ENCODE measurements around the gene PCCA.
"Not testable (repeated sequence)": the region's sequence is repeated elsewhere in the genome, so short reads cannot be mapped to it uniquely, and the experiment has no call there.

PCCA gene

GRCh38 chr13:100088644-100089464 is at the start of gene PCCA:
Gene PCCA (plus strand): TSS chr13:100089093. CDS start chr13:100089121, 28 bp downstream.
- Mint-ChIP-seq H3K9me3 (no peaks in the 10 kb centered on the region), H3K27me3 (no peaks in the 10 kb centered on the region), H3K27ac (peak within 1 kb of the TSS; percentile 88), H3K4me3 (peak within 1 kb of the TSS; percentile 89), H3K36me3 (ENCODE audit: low read depth) (peaks cover 13% of the 10 kb centered on the region), H3K4me1 (ENCODE audit: low read depth) (peaks cover 30% of the 10 kb centered on the region)
- DNase-seq: peak; percentile 88

GRCh38 chr13:100039740-100040139 is 49.2 kb upstream of the PCCA start:
- no peaks in the 10 kb centered on the region for H3K27me3 Mint-ChIP-seq
- DNase-seq: no peak
- H3K4me1 Mint-ChIP-seq (ENCODE audit: low read depth): no peaks in the 10 kb centered on the region
- no peaks in the 10 kb centered on the region for H3K9me3 Mint-ChIP-seq
- H3K27ac Mint-ChIP-seq: no peak overlapping the region
- H3K4me3 Mint-ChIP-seq: no peak overlapping the region
- H3K36me3 Mint-ChIP-seq (ENCODE audit: low read depth): no peaks in the 10 kb centered on the region

- no peak overlapping the region for H3K4me3 Mint-ChIP-seq
- DNase-seq: no peak
- H3K9me3 Mint-ChIP-seq: no peaks in the 10 kb centered on the region
- H3K27me3 Mint-ChIP-seq: no peaks in the 10 kb centered on the region
- H3K36me3 Mint-ChIP-seq (ENCODE audit: low read depth): no peaks in the 10 kb centered on the region
- no peaks in the 10 kb centered on the region for H3K4me1 Mint-ChIP-seq (ENCODE audit: low read depth)
- H3K27ac Mint-ChIP-seq: no peak overlapping the region
Observed at GRCh38 chr13:100040196-100040595, 48.7 kb upstream of the PCCA start.

GRCh38 chr13:100044936-100045335 is 44.0 kb upstream of the PCCA start:
- H3K4me3 Mint-ChIP-seq: no peak overlapping the region
- no peaks in the 10 kb centered on the region for H3K4me1 Mint-ChIP-seq (ENCODE audit: low read depth)
- H3K9me3 Mint-ChIP-seq: no peaks in the 10 kb centered on the region
- DNase-seq: no peak
- peaks cover 1% of the 10 kb centered on the region for H3K27me3 Mint-ChIP-seq
- H3K27ac Mint-ChIP-seq: no peak overlapping the region
- H3K36me3 Mint-ChIP-seq (ENCODE audit: low read depth): no peaks in the 10 kb centered on the region

GRCh38 chr13:100045355-100045754 is 43.5 kb upstream of the PCCA start:
- Mint-ChIP-seq H3K27ac (no peak overlapping the region), H3K4me3 (no peak overlapping the region), H3K36me3 (ENCODE audit: low read depth) (no peaks in the 10 kb centered on the region), H3K27me3 (peaks cover 3% of the 10 kb centered on the region), H3K4me1 (ENCODE audit: low read depth) (no peaks in the 10 kb centered on the region), H3K9me3 (no peaks in the 10 kb centered on the region)
- no peak for DNase-seq

GRCh38 chr13:100051070-100051469 is 37.8 kb upstream of the PCCA start:
- H3K9me3 Mint-ChIP-seq: no peaks in the 10 kb centered on the region
- H3K27ac Mint-ChIP-seq: no peak overlapping the region
- no peaks in the 10 kb centered on the region for H3K36me3 Mint-ChIP-seq (ENCODE audit: low read depth)
- no peaks in the 10 kb centered on the region for H3K4me1 Mint-ChIP-seq (ENCODE audit: low read depth)
- no peak for DNase-seq
- H3K4me3 Mint-ChIP-seq: no peak overlapping the region
- H3K27me3 Mint-ChIP-seq: peaks cover 3% of the 10 kb centered on the region

- H3K4me1 Mint-ChIP-seq (ENCODE audit: low read depth): no peaks in the 10 kb centered on the region
- peaks cover 2% of the 10 kb centered on the region for H3K9me3 Mint-ChIP-seq
- peaks cover 11% of the 10 kb centered on the region for H3K27me3 Mint-ChIP-seq
- H3K36me3 Mint-ChIP-seq (ENCODE audit: low read depth): no peaks in the 10 kb centered on the region
- no peak overlapping the region for H3K27ac Mint-ChIP-seq
- H3K4me3 Mint-ChIP-seq: no peak overlapping the region
- DNase-seq: no peak
Observed at GRCh38 chr13:100059827-100060226, 29.1 kb upstream of the PCCA start.

GRCh38 chr13:100063333-100063732 is 25.6 kb upstream of the PCCA start:
- no peak for DNase-seq
- H3K27ac Mint-ChIP-seq: no peak overlapping the region
- no peaks in the 10 kb centered on the region for H3K4me1 Mint-ChIP-seq (ENCODE audit: low read depth)
- peaks cover 19% of the 10 kb centered on the region for H3K27me3 Mint-ChIP-seq
- no peak overlapping the region for H3K4me3 Mint-ChIP-seq
- H3K9me3 Mint-ChIP-seq: peaks cover 2% of the 10 kb centered on the region
- H3K36me3 Mint-ChIP-seq (ENCODE audit: low read depth): no peaks in the 10 kb centered on the region

- Mint-ChIP-seq H3K9me3 (no peaks in the 10 kb centered on the region), H3K4me3 (no peak overlapping the region)
Observed at GRCh38 chr13:100063906-100064305, 25.0 kb upstream of the PCCA start.

GRCh38 chr13:100068133-100068931 is 20.6 kb upstream of the PCCA start:
- no peak for DNase-seq

More at GRCh38 chr13:100063906-100064305, 25.0 kb upstream of the PCCA start:
- Mint-ChIP-seq H3K36me3 (ENCODE audit: low read depth) (no peaks in the 10 kb centered on the region), H3K4me1 (ENCODE audit: low read depth) (no peaks in the 10 kb centered on the region), H3K27me3 (peaks cover 19% of the 10 kb centered on the region), H3K27ac (no peak overlapping the region)
- no peak for DNase-seq

GRCh38 chr13:100069278-100069677 is 19.6 kb upstream of the PCCA start:
- peaks cover 13% of the 10 kb centered on the region for H3K27me3 Mint-ChIP-seq
- no peaks in the 10 kb centered on the region for H3K4me1 Mint-ChIP-seq (ENCODE audit: low read depth)
- H3K9me3 Mint-ChIP-seq: no peaks in the 10 kb centered on the region
- no peak for DNase-seq
- H3K36me3 Mint-ChIP-seq (ENCODE audit: low read depth): no peaks in the 10 kb centered on the region
- H3K4me3 Mint-ChIP-seq: no peak overlapping the region
- no peak overlapping the region for H3K27ac Mint-ChIP-seq

More at GRCh38 chr13:100068133-100068931, 20.6 kb upstream of the PCCA start:
- no peak overlapping the region for H3K27ac Mint-ChIP-seq
- H3K36me3 Mint-ChIP-seq (ENCODE audit: low read depth): no peaks in the 10 kb centered on the region
- H3K4me1 Mint-ChIP-seq (ENCODE audit: low read depth): no peaks in the 10 kb centered on the region
- H3K27me3 Mint-ChIP-seq: peaks cover 19% of the 10 kb centered on the region
- no peaks in the 10 kb centered on the region for H3K9me3 Mint-ChIP-seq
- H3K4me3 Mint-ChIP-seq: no peak overlapping the region

- H3K4me1 Mint-ChIP-seq (ENCODE audit: low read depth): no peaks in the 10 kb centered on the region
- H3K36me3 Mint-ChIP-seq (ENCODE audit: low read depth): no peaks in the 10 kb centered on the region
- no peak overlapping the region for H3K4me3 Mint-ChIP-seq
- no peak for DNase-seq
- peaks cover 7% of the 10 kb centered on the region for H3K27me3 Mint-ChIP-seq
- H3K9me3 Mint-ChIP-seq: no peaks in the 10 kb centered on the region
- no peak overlapping the region for H3K27ac Mint-ChIP-seq
Observed at GRCh38 chr13:100075700-100076587, 12.9 kb upstream of the PCCA start.

- not testable (repeated sequence) for H3K27ac Mint-ChIP-seq; H3K4me1 Mint-ChIP-seq (ENCODE audit: low read depth); H3K4me3 Mint-ChIP-seq; DNase-seq; H3K27me3 Mint-ChIP-seq; H3K9me3 Mint-ChIP-seq; H3K36me3 Mint-ChIP-seq (ENCODE audit: low read depth)
Observed at GRCh38 chr13:100079003-100079402, 9.9 kb upstream of the PCCA start.

- peaks cover 13% of the 10 kb centered on the region for H3K4me1 Mint-ChIP-seq (ENCODE audit: low read depth)
- not testable (repeated sequence) for DNase-seq; H3K27me3 Mint-ChIP-seq; H3K4me3 Mint-ChIP-seq; H3K36me3 Mint-ChIP-seq (ENCODE audit: low read depth); H3K9me3 Mint-ChIP-seq; H3K27ac Mint-ChIP-seq
Observed at GRCh38 chr13:100083401-100083800, 5.5 kb upstream of the PCCA start.

Data from activated T-cell treated with anti-CD3 and anti-CD28 coated beads, Interleukin-2, amount 50 U/mL, for 24 hours (primary cell).